ENCODE data around the gene KLK3. TPM values are rescaled to one million over a fixed set of nuclear protein-coding genes. Genes with fewer than 3 reads are reported as not detected.

The KLK3 gene
- total and polyA plus RNA-seq, 8 donors = 46.9 to 134 TPM; not detected in 6

DNA sequence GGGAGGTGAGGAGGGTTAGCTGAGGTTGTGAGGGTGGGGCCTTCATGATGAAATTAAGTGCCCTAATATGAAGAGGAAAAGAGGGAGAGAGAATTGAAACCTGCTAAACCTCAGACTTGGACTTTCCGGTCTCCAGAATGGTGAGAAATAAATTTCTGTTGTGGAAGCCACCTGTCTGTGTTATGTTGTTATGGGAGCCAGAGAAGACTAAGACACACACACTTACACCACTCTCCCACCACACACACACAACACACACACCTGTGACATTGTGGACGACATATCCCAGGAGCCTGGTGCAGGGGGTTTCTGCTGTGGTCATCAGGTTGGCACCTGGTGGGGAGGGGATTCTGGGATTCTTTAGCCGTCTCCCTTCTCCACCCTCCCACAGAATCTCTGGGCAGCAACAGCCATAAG is 42.5 kb downstream of the KLK3 start:
- intact Hi-C loops (cut with DNase I; ENCODE audit: low total_unique reads) = no loop called here
- Histone ChIP-seq H3K9me3 (no peaks in the 10 kb centered on the region), H3K4me1 (no peaks in the 10 kb centered on the region), H3K27me3 (peaks cover 0 to 59% (median 0%) of the 10 kb centered on the region in 3 donors), H3K4me3 (no peak overlapping the region), H3K27ac (no peak overlapping the region), H3K36me3 (no peaks in the 10 kb centered on the region)
- TF ChIP-seq POLR2AphosphoS5 (IDR thresholded peaks at IDR 0.05) = no peak
- TF ChIP-seq, protein P1, sequence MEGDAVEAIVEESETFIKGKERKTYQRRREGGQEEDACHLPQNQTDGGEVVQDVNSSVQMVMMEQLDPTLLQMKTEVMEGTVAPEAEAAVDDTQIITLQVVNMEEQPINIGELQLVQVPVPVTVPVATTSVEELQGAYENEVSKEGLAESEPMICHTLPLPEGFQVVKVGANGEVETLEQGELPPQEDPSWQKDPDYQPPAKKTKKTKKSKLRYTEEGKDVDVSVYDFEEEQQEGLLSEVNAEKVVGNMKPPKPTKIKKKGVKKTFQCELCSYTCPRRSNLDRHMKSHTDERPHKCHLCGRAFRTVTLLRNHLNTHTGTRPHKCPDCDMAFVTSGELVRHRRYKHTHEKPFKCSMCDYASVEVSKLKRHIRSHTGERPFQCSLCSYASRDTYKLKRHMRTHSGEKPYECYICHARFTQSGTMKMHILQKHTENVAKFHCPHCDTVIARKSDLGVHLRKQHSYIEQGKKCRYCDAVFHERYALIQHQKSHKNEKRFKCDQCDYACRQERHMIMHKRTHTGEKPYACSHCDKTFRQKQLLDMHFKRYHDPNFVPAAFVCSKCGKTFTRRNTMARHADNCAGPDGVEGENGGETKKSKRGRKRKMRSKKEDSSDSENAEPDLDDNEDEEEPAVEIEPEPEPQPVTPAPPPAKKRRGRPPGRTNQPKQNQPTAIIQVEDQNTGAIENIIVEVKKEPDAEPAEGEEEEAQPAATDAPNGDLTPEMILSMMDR (IDR thresholded peaks at IDR 0.05) = no peak
- TF ChIP-seq EP300 (IDR thresholded peaks at IDR 0.05) = no peak
- TF ChIP-seq POLR2A (IDR thresholded peaks at IDR 0.05) = no peak
- DNase-seq = no peak
- WGBS, 5 donors = 48 to 79% (median 60%) methylated on average over 2 to 3 of the region's 3 CpGs

DNA sequence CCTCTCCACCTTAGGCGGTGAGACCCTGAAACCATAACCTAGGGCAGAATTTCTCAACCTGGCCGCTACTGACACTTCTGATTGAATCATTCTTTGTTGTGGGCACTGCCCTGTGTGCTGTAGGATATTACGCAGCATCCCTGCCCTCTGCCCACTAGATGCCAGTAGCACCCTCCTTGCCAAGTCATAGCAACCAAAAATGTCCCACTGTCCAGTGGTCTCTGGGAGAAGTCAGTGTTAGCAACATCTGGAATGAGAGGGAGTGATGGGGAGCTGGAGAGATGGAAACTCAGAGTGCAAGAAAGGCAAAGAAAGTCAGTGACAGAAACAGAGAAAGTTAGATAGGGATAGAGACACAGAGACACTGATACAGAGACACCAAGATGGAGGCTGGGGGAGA is 42.9 kb downstream of the KLK3 start:
- TF ChIP-seq POLR2AphosphoS5 (IDR thresholded peaks at IDR 0.05) (no peak), EP300 (IDR thresholded peaks at IDR 0.05) (no peak), POLR2A (IDR thresholded peaks at IDR 0.05) (no peak)
- TF ChIP-seq, protein P1 (IDR thresholded peaks at IDR 0.05) = no peak
- peaks cover 0 to 55% (median 0%) of the 10 kb centered on the region in 3 donors for H3K27me3 ChIP-seq
- no peak overlapping the region for H3K27ac ChIP-seq
- intact Hi-C loops (cut with DNase I; ENCODE audit: low total_unique reads) = no loop called here
- no peaks in the 10 kb centered on the region for H3K36me3 ChIP-seq
- no peaks in the 10 kb centered on the region for H3K4me1 ChIP-seq
- DNase-seq = no peak
- 69 to 84% (median 81%) methylated on average over 1 to 3 of the region's 3 CpGs for WGBS, 5 donors
- H3K4me3 ChIP-seq = no peak overlapping the region
- H3K9me3 ChIP-seq = no peaks in the 10 kb centered on the region

DNA sequence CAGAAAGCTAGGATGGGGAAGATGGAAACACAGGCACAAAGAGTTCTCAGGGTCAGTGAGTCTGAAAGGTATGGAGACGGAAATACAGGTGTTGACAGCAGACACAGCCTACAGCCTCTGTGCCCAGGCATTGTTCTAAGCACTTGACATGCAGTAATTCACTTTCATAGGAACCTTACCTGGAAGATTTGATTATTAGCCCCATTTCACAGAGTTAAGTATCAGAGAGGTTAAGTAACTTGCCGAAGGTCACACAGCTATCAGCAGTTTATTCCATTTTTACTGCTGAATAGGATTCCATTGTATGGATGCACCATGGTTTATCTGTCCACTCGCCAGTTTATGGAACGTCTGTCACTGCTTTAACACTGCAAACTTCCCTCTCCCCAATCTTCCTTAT is 43.3 kb downstream of the KLK3 start:
- Histone ChIP-seq H3K27ac (no peak overlapping the region), H3K4me1 (no peaks in the 10 kb centered on the region), H3K27me3 (peaks cover 0 to 52% (median 0%) of the 10 kb centered on the region in 3 donors), H3K9me3 (no peaks in the 10 kb centered on the region), H3K4me3 (no peak overlapping the region), H3K36me3 (no peaks in the 10 kb centered on the region)
- 71 to 79% (median 76%) methylated on average over 4 of the region's 4 CpGs for WGBS, 5 donors
- intact Hi-C loops (cut with DNase I; ENCODE audit: low total_unique reads) = no loop called here
- DNase-seq = no peak
- no peak for TF ChIP-seq POLR2AphosphoS5 (IDR thresholded peaks at IDR 0.05)
- TF ChIP-seq, protein P1 (IDR thresholded peaks at IDR 0.05) = no peak
- TF ChIP-seq POLR2A (IDR thresholded peaks at IDR 0.05) = no peak
- TF ChIP-seq EP300 (IDR thresholded peaks at IDR 0.05) = no peak

DNA sequence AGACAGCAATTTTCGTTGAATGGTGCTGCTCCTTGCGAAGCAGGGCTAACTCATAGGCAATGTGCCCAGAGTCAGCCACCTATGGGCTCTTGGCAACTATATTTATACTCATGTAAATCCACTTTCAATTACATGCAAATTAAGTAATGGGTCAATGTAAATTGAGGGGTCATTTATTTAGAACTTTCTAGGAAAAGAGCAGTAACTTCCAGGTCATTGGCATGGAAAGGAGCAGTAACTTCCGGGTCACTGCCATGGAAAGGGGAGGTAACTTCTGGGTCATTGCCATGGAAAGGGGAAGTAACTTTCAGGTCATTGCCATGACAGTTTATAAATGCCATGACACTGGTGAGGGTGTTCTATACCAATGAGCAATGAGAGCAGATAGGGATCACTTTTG is 44.9 kb downstream of the KLK3 start:
- intact Hi-C loops (cut with DNase I; ENCODE audit: low total_unique reads) = no loop called here
- no peak for TF ChIP-seq POLR2AphosphoS5 (IDR thresholded peaks at IDR 0.05)
- TF ChIP-seq, protein P1 (IDR thresholded peaks at IDR 0.05) = no peak
- Histone ChIP-seq H3K4me3 (no peak overlapping the region), H3K27me3 (peaks cover 0 to 59% (median 0%) of the 10 kb centered on the region in 3 donors), H3K27ac (no peak overlapping the region), H3K4me1 (no peaks in the 10 kb centered on the region), H3K9me3 (no peaks in the 10 kb centered on the region), H3K36me3 (no peaks in the 10 kb centered on the region)
- DNase-seq = no peak
- WGBS, 5 donors = 81 to 89% (median 86%) methylated on average over 3 of the region's 3 CpGs
